HL-60/S4 treated with phorbol 12-myristate 13-acetate at 8.2 ng/mL for 4 days and 3 days (cell line): ENCODE data around the gene TMIGD2.
"Not testable (repeated sequence)": the region's sequence is repeated elsewhere in the genome, so short reads cannot be mapped to it uniquely, and the experiment has no call there.

Experiments used
- in situ Hi-C: fragments of 300-500 bp; cut with MboI; formaldehyde crosslinking; loops from 2 replicates; pipeline ENCODE4 v1.15.0; 2022; ENCODE audit warnings: low sequenced_read_pairs

Gene TMIGD2

GRCh38 chr19:4302243-4302640 lies at the start of gene TMIGD2:
Gene TMIGD2 (minus strand): TSS chr19:4302389. CDS start chr19:4302385, 4 bp downstream.
- in situ Hi-C loops, result no loop called here

DNA sequence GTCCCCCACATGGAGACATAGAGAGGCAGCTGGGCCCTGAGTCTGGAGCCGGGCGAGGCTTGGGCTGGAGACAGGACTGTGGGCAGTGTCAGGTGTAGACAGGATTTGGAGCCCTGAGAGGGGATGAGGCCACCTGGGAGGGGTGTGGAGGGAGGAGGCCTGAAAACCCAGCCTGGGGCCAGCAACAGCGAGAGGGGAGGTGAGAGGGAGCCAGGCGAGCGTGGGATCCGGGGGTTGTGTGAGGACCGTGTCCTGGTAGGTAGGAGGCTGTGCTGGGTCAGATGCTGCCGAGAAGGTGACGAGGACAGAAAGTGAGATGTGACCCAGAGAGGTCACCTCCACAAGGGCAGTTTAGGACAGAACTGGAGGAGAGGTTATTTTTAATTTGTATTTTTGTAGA lies 48.5 kb upstream of the TMIGD2 start:
- in situ Hi-C loops, result no loop called here

DNA sequence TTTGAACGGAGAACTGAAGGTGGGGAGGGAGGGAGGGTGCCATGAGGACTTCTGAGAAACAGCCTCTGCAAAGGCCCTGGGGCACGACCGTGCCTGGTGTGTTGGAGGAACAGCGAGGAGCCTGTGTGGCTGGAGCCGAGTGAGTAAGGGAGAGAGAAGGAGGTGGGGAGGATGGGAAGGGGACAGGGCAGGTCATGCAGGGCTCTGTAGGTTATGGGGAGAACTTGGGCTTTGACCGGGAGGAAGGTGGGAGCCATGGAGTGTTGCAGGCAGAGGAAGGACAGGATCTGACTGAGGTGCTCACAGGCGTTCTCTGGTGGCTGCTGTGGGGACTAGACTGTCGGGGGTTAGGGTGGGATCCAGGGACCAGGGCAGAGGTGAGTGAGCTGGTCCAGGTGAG lies 47.9 kb upstream of the TMIGD2 start:
- in situ Hi-C loops, result no loop called here

GRCh38 chr19:4349225-4349624 lies 47.0 kb upstream of the TMIGD2 start:
- in situ Hi-C loops, result not testable (repeated sequence)

- in situ Hi-C loops, result no loop called here
Measured at GRCh38 chr19:4347521-4347920, 45.3 kb upstream of the TMIGD2 start.

DNA sequence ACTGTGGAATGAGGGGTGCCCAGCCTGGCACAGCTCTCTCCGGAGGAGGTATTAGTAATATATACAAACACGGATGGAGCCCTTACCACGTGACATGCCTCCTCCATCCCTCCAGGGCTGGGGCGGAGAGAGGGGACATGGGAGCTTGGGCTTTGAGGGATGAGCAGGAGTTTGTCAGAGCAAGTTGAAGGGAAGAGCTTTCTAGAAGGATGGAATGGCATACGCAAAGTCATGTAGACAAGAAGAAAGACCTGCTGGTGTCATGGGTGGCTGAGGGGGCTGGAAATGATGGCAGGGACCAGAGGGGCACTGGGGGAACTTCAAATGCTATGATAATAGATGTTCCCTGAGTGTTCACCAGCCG lies 43.8 kb upstream of the TMIGD2 start:
- in situ Hi-C loops, result no loop called here

GRCh38 chr19:4345342-4346019 lies 43.3 kb upstream of the TMIGD2 start:
- in situ Hi-C loops, result no loop called here

DNA sequence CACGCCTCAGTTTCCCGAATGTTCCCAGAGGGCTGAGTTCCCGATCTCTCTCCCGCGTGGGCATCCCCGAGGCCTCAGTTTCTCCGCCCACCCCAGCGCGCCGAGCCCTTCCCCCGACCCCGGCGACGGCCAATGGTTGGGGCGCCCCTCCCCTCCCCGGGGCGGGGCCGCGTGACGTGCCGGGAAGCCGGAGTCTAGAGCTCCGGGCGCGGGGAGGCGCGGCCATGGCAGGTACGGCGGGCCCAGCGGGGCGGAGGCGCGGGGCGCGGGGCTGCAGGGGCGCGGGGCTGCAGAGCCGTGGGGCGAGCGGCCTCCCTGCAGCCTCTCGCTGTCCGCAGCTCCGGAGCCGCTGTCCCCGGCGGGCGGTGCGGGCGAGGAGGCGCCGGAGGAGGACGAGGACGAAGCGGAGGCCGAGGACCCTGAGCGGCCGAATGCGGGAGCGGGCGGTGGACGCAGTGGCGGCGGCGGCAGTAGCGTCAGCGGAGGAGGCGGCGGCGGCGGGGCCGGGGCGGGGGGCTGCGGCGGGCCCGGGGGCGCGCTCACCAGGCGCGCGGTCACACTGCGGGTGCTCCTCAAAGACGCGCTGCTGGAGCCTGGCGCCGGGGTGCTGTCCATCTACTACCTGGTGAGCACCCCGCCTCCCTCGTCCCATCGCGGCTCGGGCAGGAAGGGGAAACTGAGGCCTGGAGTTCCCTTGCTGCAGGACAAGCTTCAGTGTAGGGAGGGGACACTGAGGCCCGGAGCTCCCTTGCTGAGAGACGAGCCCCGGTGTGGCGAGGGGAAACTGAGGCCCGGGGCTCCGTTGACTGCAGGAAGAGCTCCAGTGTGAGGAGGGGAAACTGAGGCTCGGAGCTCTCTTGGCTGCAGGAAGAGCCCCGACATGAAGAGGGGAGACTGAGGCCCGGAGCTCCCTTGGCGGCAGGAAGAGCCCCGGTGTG lies 41.5 kb upstream of the TMIGD2 start, which contains the start of gene MPND:
TSS of gene MPND (plus strand) at position 193 of the 938 bp plus-strand sequence. CDS start at position 225, 32 bp downstream.
- in situ Hi-C loops, result no loop called here

- in situ Hi-C loops, result no loop called here
Measured at GRCh38 chr19:4342615-4343369, 40.6 kb upstream of the TMIGD2 start.

DNA sequence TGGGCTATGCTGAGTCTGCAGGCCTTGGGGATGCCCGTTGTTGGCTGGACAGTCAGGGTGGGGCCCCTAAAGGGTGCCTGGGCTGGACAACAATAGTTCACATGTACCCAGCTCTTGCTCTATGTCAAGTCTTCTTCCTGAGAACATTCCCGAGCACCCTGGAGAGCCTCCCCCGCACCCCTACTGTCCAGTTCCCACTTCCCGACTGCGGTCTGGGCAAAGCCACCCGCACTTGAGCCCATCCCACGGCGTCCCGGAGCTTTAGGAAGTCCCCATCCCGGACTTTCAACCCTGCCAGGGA lies 40.1 kb upstream of the TMIGD2 start:
- in situ Hi-C loops, result no loop called here

GRCh38 chr19:4338441-4339355 lies 36.5 kb upstream of the TMIGD2 start, which contains the start of gene STAP2:
Gene STAP2 (minus strand): TSS chr19:4338827. CDS start chr19:4338753, 74 bp downstream.
- in situ Hi-C loops, result no loop called here

GRCh38 chr19:4337906-4338440 lies 35.8 kb upstream of the TMIGD2 start:
- in situ Hi-C loops, result no loop called here

- in situ Hi-C loops, result no loop called here
Measured at GRCh38 chr19:4334929-4335570, 32.9 kb upstream of the TMIGD2 start.

DNA sequence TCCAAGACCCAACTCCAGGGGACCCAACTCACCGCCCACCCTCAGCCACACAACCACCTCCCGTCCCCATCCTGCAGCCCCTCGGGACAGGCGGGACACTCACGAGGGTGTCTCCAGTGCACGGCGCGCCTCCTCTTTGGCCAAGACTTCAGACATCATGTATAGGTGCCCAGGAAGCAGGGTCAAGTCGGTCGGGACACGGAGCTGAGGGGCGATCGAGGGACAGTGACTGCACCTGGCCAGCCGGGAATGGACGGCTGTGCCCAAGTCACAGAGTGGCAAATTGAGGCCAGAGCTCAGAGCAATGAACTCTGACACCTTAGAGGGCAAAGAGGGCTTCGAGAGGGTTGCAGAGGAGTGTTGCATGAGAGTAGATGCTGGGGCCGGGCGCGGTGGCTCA lies 27.7 kb upstream of the TMIGD2 start:
- in situ Hi-C loops, result no loop called here

GRCh38 chr19:4328991-4329681 lies 26.9 kb upstream of the TMIGD2 start:
- in situ Hi-C loops, result not testable (repeated sequence)

DNA sequence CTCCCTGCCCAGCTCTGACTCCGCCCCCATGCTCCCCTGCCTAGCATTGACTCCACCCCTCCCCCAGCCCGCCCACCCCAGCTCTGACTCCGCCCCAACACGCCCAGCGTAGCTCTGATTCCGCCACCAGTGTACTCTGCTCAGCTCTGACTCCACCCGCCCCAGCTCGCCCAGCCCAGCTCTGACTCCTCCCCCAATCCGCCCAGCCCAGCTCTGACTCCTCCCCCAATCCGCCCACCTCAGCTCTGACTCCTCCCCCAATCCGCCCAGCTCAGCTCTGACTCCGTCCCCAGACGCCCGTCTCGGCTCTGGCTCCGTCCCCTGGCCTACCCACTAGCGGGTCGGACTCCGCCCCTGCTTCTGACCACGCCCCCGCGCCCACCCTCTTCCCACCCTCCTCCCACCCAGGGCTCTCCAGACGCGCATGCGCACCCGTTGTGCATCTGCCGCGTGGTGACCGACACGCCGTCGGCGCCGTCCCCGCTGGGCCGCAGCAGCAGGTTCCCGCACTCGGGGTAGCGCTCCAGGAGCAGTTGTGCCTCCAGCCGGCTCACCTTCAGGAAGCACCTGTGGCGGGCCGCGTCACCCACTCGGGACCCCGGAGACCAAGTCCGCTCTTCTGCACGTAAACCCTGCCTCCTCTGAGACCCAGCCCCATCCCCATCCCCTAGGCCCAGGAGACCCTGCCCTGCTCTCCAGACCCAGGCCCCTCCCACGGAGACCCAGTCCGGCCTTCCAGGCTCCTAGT lies 26.2 kb upstream of the TMIGD2 start:
- in situ Hi-C loops, result no loop called here

GRCh38 chr19:4327877-4328242 lies 25.7 kb upstream of the TMIGD2 start:
- in situ Hi-C loops, result no loop called here

- in situ Hi-C loops, result no loop called here
Measured at GRCh38 chr19:4327252-4327876, 25.2 kb upstream of the TMIGD2 start.
